Type B pancreatic cell (in vitro differentiated cells): ENCODE measurements around the gene HRAS. TPM values are rescaled to one million over a fixed set of nuclear protein-coding genes. Genes with fewer than 3 reads are reported as not detected.

Experiments used
- DNase-seq: peaks from one replicate; pipeline ENCODE4 v3.0.0; 2021; ENCODE audit warnings: mixed read lengths; ENCODE audit not compliant: unreplicated experiment; ENCODE audit errors: extremely low spot score
- H3K27ac Mint-ChIP-seq: 2 replicates; pipeline ENCODE4 v1.8.0; 2021; ENCODE audit warnings: mild to moderate bottlenecking, mixed read lengths
- H3K27me3 Mint-ChIP-seq: 2 replicates; pipeline ENCODE4 v1.8.0; 2021; ENCODE audit warnings: mixed read lengths
- H3K36me3 Mint-ChIP-seq: 2 replicates; pipeline ENCODE4 v1.8.0; 2021; ENCODE audit warnings: mixed read lengths
- H3K4me1 Mint-ChIP-seq: one replicate; pipeline ENCODE4 v1.8.0; 2021; ENCODE audit warnings: mixed read lengths; ENCODE audit not compliant: unreplicated experiment
- H3K4me3 Mint-ChIP-seq: 2 replicates; pipeline ENCODE4 v1.8.0; 2021; ENCODE audit warnings: mild to moderate bottlenecking, mixed read lengths
- H3K9me3 Mint-ChIP-seq: 2 replicates; pipeline ENCODE4 v1.8.0; 2021; ENCODE audit warnings: mixed read lengths
- CTCF ChIP-seq: fragments of 200-600 bp; sonication (generic); conservative IDR thresholded peaks from 2 replicates; pipeline ENCODE4 v1.5.0; 2021; ENCODE audit warnings: antibody characterized with exemption, mild to moderate bottlenecking
- total RNA-seq: library from RNA; stranded (reverse); gene quantifications from 2 replicates; pipeline ENCODE4 v1.2.1, GENCODE V29; 2021; ENCODE audit warnings: low replicate concordance

HRAS gene
- total RNA-seq, 1 donor from 2014 or later, result 63.1 TPM

- H3K9me3 Mint-ChIP-seq, result no peaks in the 10 kb centered on the region
- H3K4me3 Mint-ChIP-seq, result peak overlapping the region; percentile 65
- H3K27me3 Mint-ChIP-seq, result peaks cover 4% of the 10 kb centered on the region
- no peaks in the 10 kb centered on the region for H3K36me3 Mint-ChIP-seq
- peaks cover 5% of the 10 kb centered on the region for H3K4me1 Mint-ChIP-seq
- H3K27ac Mint-ChIP-seq, result peak overlapping the region; percentile 90
- peak; percentile 65 for DNase-seq
- no peak for TF ChIP-seq CTCF
Measured at GRCh38 chr11:563066-563811, 27.9 kb upstream of the HRAS start.

- no peak for DNase-seq
- H3K27me3 Mint-ChIP-seq, result peaks cover 8% of the 10 kb centered on the region
- no peaks in the 10 kb centered on the region for H3K36me3 Mint-ChIP-seq
- TF ChIP-seq CTCF, result no peak
- no peak overlapping the region for H3K27ac Mint-ChIP-seq
- peaks cover 5% of the 10 kb centered on the region for H3K4me1 Mint-ChIP-seq
- H3K4me3 Mint-ChIP-seq, result peak overlapping the region; percentile 93
- H3K9me3 Mint-ChIP-seq, result no peaks in the 10 kb centered on the region
Measured at GRCh38 chr11:562046-562645, 26.8 kb upstream of the HRAS start.

- H3K9me3 Mint-ChIP-seq, result no peaks in the 10 kb centered on the region
- TF ChIP-seq CTCF, result no peak
- peak overlapping the region; percentile 94 for H3K27ac Mint-ChIP-seq
- peak overlapping the region; percentile 93 for H3K4me3 Mint-ChIP-seq
- peaks cover 16% of the 10 kb centered on the region for H3K27me3 Mint-ChIP-seq
- DNase-seq, result no peak
- H3K4me1 Mint-ChIP-seq, result peaks cover 5% of the 10 kb centered on the region
- H3K36me3 Mint-ChIP-seq, result no peaks in the 10 kb centered on the region
Measured at GRCh38 chr11:561148-562003, 26.0 kb upstream of the HRAS start.

- H3K27ac Mint-ChIP-seq, result peak within 1 kb of the TSS; percentile 94
- peaks cover 5% of the 10 kb centered on the region for H3K4me1 Mint-ChIP-seq
- H3K36me3 Mint-ChIP-seq, result no peaks in the 10 kb centered on the region
- peak; percentile 96 for DNase-seq
- H3K9me3 Mint-ChIP-seq, result no peaks in the 10 kb centered on the region
- peak within 1 kb of the TSS; percentile 93 for H3K4me3 Mint-ChIP-seq
- no peak for TF ChIP-seq CTCF
- H3K27me3 Mint-ChIP-seq, result peaks cover 18% of the 10 kb centered on the region
Measured at GRCh38 chr11:560305-561147, 25.1 kb upstream of the HRAS start, which contains the start of the genes LMNTD2 and RASSF7. TSS of gene LMNTD2 (minus strand) at chr11:560738. CDS start at chr11:560716, 22 bp downstream. TSS of gene RASSF7 (plus strand) at chr11:560970. CDS start at chr11:561769, 799 bp downstream.
